Trophoblast cell (in vitro differentiated cells and primary cell): Measurements from ENCODE around the gene PEX14.

Experiments
- DNase-seq, 2 donors: peaks; one replicate each; pipeline ENCODE4 v3.0.0-alpha.2; 2016
- H2AFZ ChIP-seq: 2 replicates; pipeline ENCODE4 v1.6.1; 2013; ENCODE audit warnings: low read length, moderate library complexity, mild to moderate bottlenecking; ENCODE audit not compliant: insufficient read depth, poor library complexity
- H2AK5ac ChIP-seq: 2 replicates; pipeline ENCODE4 v1.6.1; 2013; ENCODE audit warnings: mild to moderate bottlenecking, low read length
- H2BK120ac ChIP-seq: 2 replicates; pipeline ENCODE4 v1.6.1; 2013; ENCODE audit warnings: low read length, mild to moderate bottlenecking, moderate library complexity; ENCODE audit not compliant: insufficient read depth, poor library complexity
- H2BK12ac ChIP-seq: 2 replicates; pipeline ENCODE4 v1.6.1; 2013; ENCODE audit warnings: mild to moderate bottlenecking, low read length, moderate library complexity
- H2BK5ac ChIP-seq: 2 replicates; pipeline ENCODE4 v1.6.1; 2013; ENCODE audit warnings: low read length, low read depth, moderate library complexity, mild to moderate bottlenecking; ENCODE audit not compliant: poor library complexity
- H3K14ac ChIP-seq: 2 replicates; pipeline ENCODE4 v1.6.1; 2013; ENCODE audit warnings: mild to moderate bottlenecking, low read length
- H3K18ac ChIP-seq: 2 replicates; pipeline ENCODE4 v1.6.1; 2013; ENCODE audit warnings: mild to moderate bottlenecking, low read length
- H3K23ac ChIP-seq: 2 replicates; pipeline ENCODE4 v1.6.1; 2013; ENCODE audit warnings: low read length
- H3K27ac ChIP-seq: 2 replicates; pipeline ENCODE4 v1.5.1; 2013; ENCODE audit warnings: low read depth, mild to moderate bottlenecking, inconsistent platforms, low read length, moderate library complexity
- H3K27me3 ChIP-seq: 2 replicates; pipeline ENCODE4 v1.6.1; 2013; ENCODE audit warnings: inconsistent platforms, mild to moderate bottlenecking, low read length, moderate library complexity; ENCODE audit not compliant: insufficient read depth
- H3K36me3 ChIP-seq, 2 experiments: 1 replicate in 1 of 2; 2 replicates in 1 of 2; pipeline ENCODE4 v1.6.1; 2013; ENCODE audit warnings: low read length in 2 of 2, mild to moderate bottlenecking in 2 of 2, moderate library complexity in 1 of 2; ENCODE audit not compliant: insufficient read depth in 2 of 2, control insufficient read depth in 1 of 2
- H3K4ac ChIP-seq: 2 replicates; pipeline ENCODE4 v1.6.1; 2013; ENCODE audit warnings: low read depth, mild to moderate bottlenecking, low read length, moderate library complexity
- H3K4me1 ChIP-seq, 2 experiments: 1 replicate in 1 of 2; 2 replicates in 1 of 2; pipeline ENCODE4 v1.6.1; 2013; ENCODE audit warnings: low read length in 2 of 2, mild to moderate bottlenecking in 2 of 2, moderate library complexity in 1 of 2; ENCODE audit not compliant: insufficient read depth in 2 of 2, control insufficient read depth in 1 of 2
- H3K4me2 ChIP-seq: 2 replicates; pipeline ENCODE4 v1.6.1; 2013; ENCODE audit warnings: inconsistent platforms, mild to moderate bottlenecking, low read length, moderate library complexity
- H3K4me3 ChIP-seq: 2 replicates; pipeline ENCODE4 v1.5.1; 2013; ENCODE audit warnings: mild to moderate bottlenecking, low read depth, low read length, inconsistent platforms
- H3K79me1 ChIP-seq: one replicate; pipeline ENCODE4 v1.6.1; 2013; ENCODE audit warnings: low read length
- H3K79me2 ChIP-seq: 2 replicates; pipeline ENCODE4 v1.6.1; 2013; ENCODE audit warnings: low read length, mild to moderate bottlenecking; ENCODE audit not compliant: control insufficient read depth, insufficient read depth, poor library complexity
- H3K9ac ChIP-seq: 2 replicates; pipeline ENCODE4 v1.6.1; 2013; ENCODE audit warnings: mild to moderate bottlenecking, low read length
- H3K9me3 ChIP-seq: 2 replicates; pipeline ENCODE4 v1.6.1; 2013; ENCODE audit warnings: low read depth, mild to moderate bottlenecking, control low read depth, inconsistent platforms, low read length; ENCODE audit not compliant: insufficient read depth
- H4K12ac ChIP-seq: 2 replicates; pipeline ENCODE4 v1.6.1; 2013; ENCODE audit warnings: low read depth, mild to moderate bottlenecking, low read length, moderate library complexity
- H4K8ac ChIP-seq: 2 replicates; pipeline ENCODE4 v1.6.1; 2013; ENCODE audit warnings: low read depth, mild to moderate bottlenecking, low read length, moderate library complexity
- H4K91ac ChIP-seq: one replicate; pipeline ENCODE4 v1.6.1; 2013; ENCODE audit warnings: low read depth, mild to moderate bottlenecking, low read length, moderate library complexity
- WGBS: extraction: QIAGEN DNeasy Blood & Tissue Kit; methylation state at CpG from one replicate; pipeline ENCODE4 v1.1.7; 2013; ENCODE audit warnings: missing lambda C conversion rate; ENCODE audit not compliant: insufficient read length, insufficient coverage; ENCODE audit errors: extremely low coverage; 5-methylcytosine and 5-hydroxymethylcytosine counted together

PEX14 gene

GRCh38 chr1:10507111-10507879, 32.5 kb downstream of the PEX14 start:
- no peak overlapping the region for H2BK12ac ChIP-seq
- H3K79me2 ChIP-seq: no peaks in the 10 kb centered on the region
- H2AFZ ChIP-seq: no peak overlapping the region
- H3K4ac ChIP-seq: no peak overlapping the region
- no peak overlapping the region for H2AK5ac ChIP-seq
- no peaks in the 10 kb centered on the region for H3K79me1 ChIP-seq
- no peak overlapping the region for H2BK5ac ChIP-seq
- H2BK120ac ChIP-seq: no peak overlapping the region
- no peak overlapping the region for H3K27ac ChIP-seq
- H3K14ac ChIP-seq: no peak overlapping the region
- peaks cover 11 to 21% of the 10 kb centered on the region in 2 experiments for H3K4me1 ChIP-seq
- no peaks in the 10 kb centered on the region for H3K36me3 ChIP-seq
- peak; percentile 75 to 84 for DNase-seq
- WGBS: no CpG with 5 or more reads among the region's 17 CpGs
- no peak overlapping the region for H3K18ac ChIP-seq
- H3K27me3 ChIP-seq: no peaks in the 10 kb centered on the region
- no peak overlapping the region for H3K4me2 ChIP-seq
- H4K12ac ChIP-seq: no peak overlapping the region
- peaks cover 2% of the 10 kb centered on the region for H3K9me3 ChIP-seq
- H3K23ac ChIP-seq: no peak overlapping the region
- no peak overlapping the region for H4K91ac ChIP-seq
- no peak overlapping the region for H4K8ac ChIP-seq
- H3K4me3 ChIP-seq: no peak overlapping the region
- H3K9ac ChIP-seq: no peak overlapping the region

GRCh38 chr1:10508511-10508951, 33.8 kb downstream of the PEX14 start:
- peak in 1 of 2 donors; percentile 24 for DNase-seq
- H2AFZ ChIP-seq: no peak overlapping the region
- H3K4ac ChIP-seq: no peak overlapping the region
- H3K79me2 ChIP-seq: no peaks in the 10 kb centered on the region
- H4K91ac ChIP-seq: no peak overlapping the region
- no peak overlapping the region for H2AK5ac ChIP-seq
- no peak overlapping the region for H2BK12ac ChIP-seq
- no peak overlapping the region for H3K9ac ChIP-seq
- H3K9me3 ChIP-seq: peaks cover 2% of the 10 kb centered on the region
- H3K4me3 ChIP-seq: no peak overlapping the region
- no peak overlapping the region for H3K23ac ChIP-seq
- no peak overlapping the region for H2BK5ac ChIP-seq
- H3K14ac ChIP-seq: no peak overlapping the region
- H4K8ac ChIP-seq: no peak overlapping the region
- H3K4me2 ChIP-seq: peak overlapping the region; percentile 1
- no peaks in the 10 kb centered on the region for H3K27me3 ChIP-seq
- no peak overlapping the region for H3K18ac ChIP-seq
- no peak overlapping the region for H3K27ac ChIP-seq
- no peaks in the 10 kb centered on the region for H3K79me1 ChIP-seq
- H2BK120ac ChIP-seq: no peak overlapping the region
- no CpG with 5 or more reads among the region's 3 CpGs for WGBS
- no peaks in the 10 kb centered on the region for H3K36me3 ChIP-seq
- no peak overlapping the region for H4K12ac ChIP-seq
- H3K4me1 ChIP-seq: peaks cover 11 to 21% of the 10 kb centered on the region in 2 experiments

GRCh38 chr1:10509809-10510509, 35.2 kb downstream of the PEX14 start:
- H3K79me2 ChIP-seq: peaks cover 1% of the 10 kb centered on the region
- no peak overlapping the region for H2AFZ ChIP-seq
- H2BK5ac ChIP-seq: no peak overlapping the region
- no peak overlapping the region for H3K27ac ChIP-seq
- H4K8ac ChIP-seq: no peak overlapping the region
- H2AK5ac ChIP-seq: no peak overlapping the region
- no peak overlapping the region for H4K12ac ChIP-seq
- H3K4me3 ChIP-seq: no peak overlapping the region
- H2BK12ac ChIP-seq: no peak overlapping the region
- no peak overlapping the region for H3K9ac ChIP-seq
- H3K4ac ChIP-seq: no peak overlapping the region
- peaks cover 11 to 21% of the 10 kb centered on the region in 2 experiments for H3K4me1 ChIP-seq
- H2BK120ac ChIP-seq: no peak overlapping the region
- H3K79me1 ChIP-seq: no peaks in the 10 kb centered on the region
- no peak for DNase-seq
- WGBS: no CpG with 5 or more reads among the region's 6 CpGs
- no peak overlapping the region for H4K91ac ChIP-seq
- H3K27me3 ChIP-seq: no peaks in the 10 kb centered on the region
- H3K18ac ChIP-seq: no peak overlapping the region
- H3K14ac ChIP-seq: no peak overlapping the region
- H3K9me3 ChIP-seq: peaks cover 2% of the 10 kb centered on the region
- no peaks in the 10 kb centered on the region for H3K36me3 ChIP-seq
- H3K23ac ChIP-seq: no peak overlapping the region
- no peak overlapping the region for H3K4me2 ChIP-seq

GRCh38 chr1:10510520-10511493, 36.1 kb downstream of the PEX14 start:
- Histone ChIP-seq H4K8ac (no peak overlapping the region), H2BK5ac (no peak overlapping the region), H3K4me2 (no peak overlapping the region), H4K12ac (no peak overlapping the region), H3K4me1 (peaks cover 11 to 23% of the 10 kb centered on the region in 2 experiments), H3K14ac (no peak overlapping the region), H3K4ac (no peak overlapping the region), H3K27me3 (no peaks in the 10 kb centered on the region), H3K4me3 (no peak overlapping the region), H3K36me3 (no peaks in the 10 kb centered on the region), H3K9ac (no peak overlapping the region), H3K9me3 (peaks cover 2% of the 10 kb centered on the region), H3K18ac (no peak overlapping the region), H3K27ac (no peak overlapping the region), H2AK5ac (no peak overlapping the region), H3K79me2 (peaks cover 1% of the 10 kb centered on the region), H3K23ac (no peak overlapping the region), H4K91ac (no peak overlapping the region), H2AFZ (no peak overlapping the region), H2BK12ac (no peak overlapping the region), H3K79me1 (no peaks in the 10 kb centered on the region), H2BK120ac (no peak overlapping the region)
- peak; percentile 25 to 53 for DNase-seq
- WGBS: no CpG with 5 or more reads among the region's 12 CpGs
